Measurements from ENCODE around the gene KCNJ6. TPM values are rescaled to one million over a fixed set of nuclear protein-coding genes. Genes with fewer than 3 reads are reported as not detected.
A peak's percentile ranks its signal among the peaks of the same experiment; 100 is the strongest.

Gene KCNJ6
- total and polyA plus RNA-seq, 9 of the 15 experiments (the other 6 are each of a cell fraction or from before 2014, with no cell fraction given), result 0.06 to 0.21 (median 0.13) TPM; not detected in 1

DNA sequence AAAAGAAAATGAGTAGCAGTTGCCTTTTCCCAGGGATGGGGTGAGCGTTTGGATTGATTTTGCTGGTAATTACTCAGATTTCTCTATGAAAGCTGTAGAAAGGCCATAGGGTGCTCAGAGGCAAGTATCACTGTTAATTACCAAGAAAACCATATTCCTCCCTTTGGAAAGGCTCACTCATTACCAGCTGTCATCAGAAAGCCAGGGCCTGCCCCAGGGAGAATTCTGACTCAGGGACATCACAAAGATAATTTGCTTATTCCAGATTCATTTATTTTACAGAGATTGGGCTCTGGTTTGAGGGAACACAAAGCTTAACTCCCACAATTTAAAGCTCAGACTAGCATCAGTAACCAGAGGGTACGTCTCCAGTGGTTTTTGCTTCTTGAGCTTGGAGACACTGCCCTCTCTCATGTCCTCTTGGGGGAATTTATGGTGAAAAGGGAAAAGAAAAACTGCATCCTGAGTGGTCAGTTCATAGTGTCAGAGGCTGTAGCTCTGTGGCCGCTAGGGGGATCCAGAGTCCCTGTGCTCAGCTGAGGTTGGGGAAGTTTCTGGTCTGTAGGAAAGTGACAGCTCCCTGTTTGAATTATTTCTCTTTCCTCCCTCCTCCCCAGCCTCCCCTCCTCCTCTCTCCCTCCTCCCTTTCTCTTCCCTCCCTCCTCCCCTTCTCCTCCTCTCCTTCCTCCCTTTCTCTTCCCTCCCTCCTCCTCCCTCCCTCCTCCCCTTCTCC lies 204.3 kb downstream of the KCNJ6 start:
- intact Hi-C loops (cut with micrococcal nuclease) (loop anchor here (5.0 kb wide), 1 partner anchor 415 kb away; no protein-coding TSS in a partner anchor), in situ Hi-C loops (cut with MboI) (loop anchor here (25.0 kb wide), 1 partner anchor 450 kb away; no protein-coding TSS in a partner anchor)
- Histone ChIP-seq H3K36me3 (ENCODE audit: control insufficient read depth, insufficient read depth, low read length) (no peaks in the 10 kb centered on the region), H3K79me2 (ENCODE audit: control insufficient read depth, insufficient read depth, low read length) (no peaks in the 10 kb centered on the region), H2AFZ (ENCODE audit: low read depth, low read length) (no peak overlapping the region), H3K9me3 (replicated peaks; ENCODE audit: control insufficient read depth, insufficient read depth, low read depth, low read length) (no peaks in the 10 kb centered on the region), H3K27ac (ENCODE audit: extremely low read depth, low read depth, low read length) (no peak overlapping the region), H3K4me2 (ENCODE audit: insufficient read depth, low read length) (no peak overlapping the region), H3K9me1 (ENCODE audit: control insufficient read depth, insufficient read depth, low read length) (no peaks in the 10 kb centered on the region), H3K4me1 (replicated peaks in 1 of 2; ENCODE audit: control insufficient read depth in 2 of 2, insufficient read depth in 2 of 2, low read length in 2 of 2) (peaks cover 0 to 5% of the 10 kb centered on the region in 2 experiments; a peak in 2 of 5 replicates), H3K4me3 (no peak overlapping the region), H3K9ac (ENCODE audit: insufficient read depth in 1 of 2, low read depth in 2 of 2, low read length in 2 of 2) (no peak overlapping the region), H4K20me1 (replicated peaks; ENCODE audit: control insufficient read depth, insufficient read depth, low read length) (no peaks in the 10 kb centered on the region), H3K27me3 (ENCODE audit: control insufficient read depth in 2 of 2, insufficient read depth in 2 of 2, low read length in 2 of 2) (peaks cover 2 to 22% of the 10 kb centered on the region in 2 experiments; a peak in 3 of 5 replicates)
- ChIA-PET CTCF (ENCODE audit: low intra/inter-chr PET ratio) (interaction anchor here (0.6 to 2.1 kb wide), 6 partner anchors 39 to 644 kb away, joined by 3 to 8 read pairs (median 4); no protein-coding TSS in a partner anchor), POLR2A (interaction anchor here (0.7 to 0.9 kb wide), 2 partner anchors 13 to 642 kb away, joined by 3 to 8 read pairs; no protein-coding TSS in a partner anchor)
- FAIRE-seq (peak; percentile 79), ATAC-seq (peak; percentile 99), DNase-seq (ENCODE audit: extremely low read depth in 1 of 4, low spot score in 3 of 4) (peak; percentile 67 to 77 (median 69))
- 0% methylated on average over 3 of the region's 3 CpGs for WGBS (ENCODE audit: insufficient coverage, low coverage, missing lambda C conversion rate)
- no TSS peak for BruUV-seq (replicated peaks)
- TF ChIP-seq, protein P1, sequence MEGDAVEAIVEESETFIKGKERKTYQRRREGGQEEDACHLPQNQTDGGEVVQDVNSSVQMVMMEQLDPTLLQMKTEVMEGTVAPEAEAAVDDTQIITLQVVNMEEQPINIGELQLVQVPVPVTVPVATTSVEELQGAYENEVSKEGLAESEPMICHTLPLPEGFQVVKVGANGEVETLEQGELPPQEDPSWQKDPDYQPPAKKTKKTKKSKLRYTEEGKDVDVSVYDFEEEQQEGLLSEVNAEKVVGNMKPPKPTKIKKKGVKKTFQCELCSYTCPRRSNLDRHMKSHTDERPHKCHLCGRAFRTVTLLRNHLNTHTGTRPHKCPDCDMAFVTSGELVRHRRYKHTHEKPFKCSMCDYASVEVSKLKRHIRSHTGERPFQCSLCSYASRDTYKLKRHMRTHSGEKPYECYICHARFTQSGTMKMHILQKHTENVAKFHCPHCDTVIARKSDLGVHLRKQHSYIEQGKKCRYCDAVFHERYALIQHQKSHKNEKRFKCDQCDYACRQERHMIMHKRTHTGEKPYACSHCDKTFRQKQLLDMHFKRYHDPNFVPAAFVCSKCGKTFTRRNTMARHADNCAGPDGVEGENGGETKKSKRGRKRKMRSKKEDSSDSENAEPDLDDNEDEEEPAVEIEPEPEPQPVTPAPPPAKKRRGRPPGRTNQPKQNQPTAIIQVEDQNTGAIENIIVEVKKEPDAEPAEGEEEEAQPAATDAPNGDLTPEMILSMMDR (IDR thresholded peaks at IDR 0.05 in 2 of 3, conservative IDR thresholded peaks at IDR 0.05 in 1 of 3; ENCODE audit: insufficient read depth in 2 of 3, low read depth in 1 of 3, low read length in 3 of 3), result peak; percentile 86 to 96 (median 89)
- peak; percentile 83; the same call in 1 of the 2 replicates for TF ChIP-seq STAG1 (CRISPR knock-in tag; IDR thresholded peaks at IDR 0.05; ENCODE audit: borderline replicate concordance)
- no peak for TF ChIP-seq ARNT (IDR thresholded peaks at IDR 0.05)
- peak; percentile 72 for TF ChIP-seq SMC3 (conservative IDR thresholded peaks at IDR 0.05; ENCODE audit: insufficient read depth, low read depth, low read length)
- TF ChIP-seq, protein P2, sequence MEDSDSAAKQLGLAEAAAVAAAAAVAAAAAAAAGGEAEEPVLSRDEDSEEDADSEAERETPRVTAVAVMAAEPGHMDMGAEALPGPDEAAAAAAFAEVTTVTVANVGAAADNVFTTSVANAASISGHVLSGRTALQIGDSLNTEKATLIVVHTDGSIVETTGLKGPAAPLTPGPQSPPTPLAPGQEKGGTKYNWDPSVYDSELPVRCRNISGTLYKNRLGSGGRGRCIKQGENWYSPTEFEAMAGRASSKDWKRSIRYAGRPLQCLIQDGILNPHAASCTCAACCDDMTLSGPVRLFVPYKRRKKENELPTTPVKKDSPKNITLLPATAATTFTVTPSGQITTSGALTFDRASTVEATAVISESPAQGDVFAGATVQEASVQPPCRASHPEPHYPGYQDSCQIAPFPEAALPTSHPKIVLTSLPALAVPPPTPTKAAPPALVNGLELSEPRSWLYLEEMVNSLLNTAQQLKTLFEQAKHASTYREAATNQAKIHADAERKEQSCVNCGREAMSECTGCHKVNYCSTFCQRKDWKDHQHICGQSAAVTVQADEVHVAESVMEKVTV (CRISPR knock-in tag; IDR thresholded peaks at IDR 0.05), result peak; percentile 48; the same call in 1 of the 2 replicates
- TF ChIP-seq, protein P3, sequence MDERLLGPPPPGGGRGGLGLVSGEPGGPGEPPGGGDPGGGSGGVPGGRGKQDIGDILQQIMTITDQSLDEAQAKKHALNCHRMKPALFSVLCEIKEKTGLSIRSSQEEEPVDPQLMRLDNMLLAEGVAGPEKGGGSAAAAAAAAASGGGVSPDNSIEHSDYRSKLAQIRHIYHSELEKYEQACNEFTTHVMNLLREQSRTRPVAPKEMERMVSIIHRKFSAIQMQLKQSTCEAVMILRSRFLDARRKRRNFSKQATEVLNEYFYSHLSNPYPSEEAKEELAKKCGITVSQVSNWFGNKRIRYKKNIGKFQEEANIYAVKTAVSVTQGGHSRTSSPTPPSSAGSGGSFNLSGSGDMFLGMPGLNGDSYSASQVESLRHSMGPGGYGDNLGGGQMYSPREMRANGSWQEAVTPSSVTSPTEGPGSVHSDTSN (CRISPR knock-in tag; IDR thresholded peaks at IDR 0.05; ENCODE audit: low read depth), result no peak
- TF ChIP-seq, protein P3 (tag; conservative IDR thresholded peaks at IDR 0.05; ENCODE audit: low read depth), result peak; percentile 78
- TF ChIP-seq CC2D1A (IDR thresholded peaks at IDR 0.05), result 0 out of 2 replicates have a peak, but pooled peaks have one; percentile 24
- no peak for TF ChIP-seq EGR1 (conservative IDR thresholded peaks at IDR 0.05)
- peak; percentile 83 for TF ChIP-seq PCBP1 (IDR thresholded peaks at IDR 0.05; ENCODE audit: low read depth, low read length, poor library complexity, severe bottlenecking)
- TF ChIP-seq ZNF586 (CRISPR knock-in tag; conservative IDR thresholded peaks at IDR 0.05), result no peak
- TF ChIP-seq KDM2B (CRISPR knock-in tag; IDR thresholded peaks at IDR 0.05), result no peak
- TF ChIP-seq, protein P4, sequence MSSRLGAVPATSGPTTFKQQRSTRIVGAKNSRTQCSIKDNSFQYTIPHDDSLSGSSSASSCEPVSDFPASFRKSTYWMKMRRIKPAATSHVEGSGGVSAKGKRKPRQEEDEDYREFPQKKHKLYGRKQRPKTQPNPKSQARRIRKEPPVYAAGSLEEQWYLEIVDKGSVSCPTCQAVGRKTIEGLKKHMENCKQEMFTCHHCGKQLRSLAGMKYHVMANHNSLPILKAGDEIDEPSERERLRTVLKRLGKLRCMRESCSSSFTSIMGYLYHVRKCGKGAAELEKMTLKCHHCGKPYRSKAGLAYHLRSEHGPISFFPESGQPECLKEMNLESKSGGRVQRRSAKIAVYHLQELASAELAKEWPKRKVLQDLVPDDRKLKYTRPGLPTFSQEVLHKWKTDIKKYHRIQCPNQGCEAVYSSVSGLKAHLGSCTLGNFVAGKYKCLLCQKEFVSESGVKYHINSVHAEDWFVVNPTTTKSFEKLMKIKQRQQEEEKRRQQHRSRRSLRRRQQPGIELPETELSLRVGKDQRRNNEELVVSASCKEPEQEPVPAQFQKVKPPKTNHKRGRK (tag; IDR thresholded peaks at IDR 0.05), result peak; percentile 21; the same call in 1 of the 2 replicates

Data from K562 (cell line).